GM23338 (cell line): ENCODE results near the gene AKAP9.

ENCODE experiments used
- CREB1 ChIP-seq: fragments of 250-450 bp; sonication (Bioruptor Pico); IDR thresholded peaks from 2 replicates; pipeline ENCODE4 v1.5.0; 2020; ENCODE audit warnings: low read depth, mild to moderate bottlenecking, moderate library complexity
- EZH2 ChIP-seq: fragments of 200-600 bp; sonication (generic); IDR thresholded peaks from one replicate; pipeline ENCODE4 v1.8.0; 2017; ENCODE audit warnings: antibody characterized with exemption, mild to moderate bottlenecking, low read depth; ENCODE audit not compliant: unreplicated experiment
- EZH2phosphoT487 ChIP-seq: fragments of 200-600 bp; sonication (generic); IDR thresholded peaks from one replicate; pipeline ENCODE4 v1.8.1; 2018; ENCODE audit warnings: antibody characterized with exemption; ENCODE audit not compliant: unreplicated experiment
- JUNB ChIP-seq: IDR thresholded peaks from one replicate; pipeline ENCODE4 v1.6.1; 2016; ENCODE audit warnings: antibody characterized with exemption; ENCODE audit not compliant: unreplicated experiment
- POLR2AphosphoS5 ChIP-seq: IDR thresholded peaks from 2 replicates; pipeline ENCODE4 v1.6.1; 2016; ENCODE audit warnings: antibody characterized with exemption, low read depth
- STAT1 ChIP-seq: IDR thresholded peaks from one replicate; pipeline ENCODE4 v1.6.1; 2016; ENCODE audit warnings: antibody characterized with exemption; ENCODE audit not compliant: unreplicated experiment
- ZNF331 ChIP-seq: fragments of 250-450 bp; sonication (Bioruptor Pico); IDR thresholded peaks from 2 replicates; pipeline ENCODE4 v1.5.0; 2020; ENCODE audit warnings: low read depth, mild to moderate bottlenecking, moderate library complexity
- ZNF462 ChIP-seq: fragments of 250-450 bp; sonication (Bioruptor Pico); IDR thresholded peaks from 2 replicates; pipeline ENCODE4 v1.5.0; 2020; ENCODE audit warnings: mild to moderate bottlenecking, moderate library complexity
- TF ChIP-seq, protein P1 (sequence below), 2 experiments: fragments of 200-600 bp in 1 of 2; sonication (generic) in 1 of 2; conservative IDR thresholded peaks; 2 replicates each; pipeline versions ENCODE4 v1.5.1 to v1.6.1; 2016 to 2017; ENCODE audit warnings: antibody characterized with exemption in 2 of 2, low read depth in 2 of 2, mild to moderate bottlenecking in 2 of 2, moderate library complexity in 1 of 2
- TF ChIP-seq, protein P2 (sequence below): IDR thresholded peaks from one replicate; pipeline ENCODE4 v1.6.1; 2018; ENCODE audit warnings: antibody characterized with exemption; ENCODE audit not compliant: unreplicated experiment

DNA sequence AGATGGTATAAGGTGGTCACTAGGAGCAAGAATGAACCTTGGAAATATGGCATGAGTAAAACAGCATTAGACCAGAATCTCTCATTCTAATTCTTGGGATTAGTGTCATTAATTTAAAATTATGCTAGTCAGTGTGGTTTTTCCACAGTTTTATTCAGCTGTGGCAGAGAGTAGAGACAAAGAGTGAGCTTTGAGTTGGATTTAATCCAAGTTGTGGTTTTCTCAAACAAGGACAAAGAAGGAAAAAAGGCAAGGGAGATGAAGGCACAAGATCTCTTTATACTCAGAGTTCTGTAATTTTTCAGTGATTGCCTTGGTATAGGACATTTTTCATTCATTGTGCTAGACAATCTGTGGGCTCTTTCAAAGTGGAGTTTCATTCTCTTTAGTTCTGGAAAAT is 28.2 kb upstream of the AKAP9 start:
- TF ChIP-seq, protein P1, sequence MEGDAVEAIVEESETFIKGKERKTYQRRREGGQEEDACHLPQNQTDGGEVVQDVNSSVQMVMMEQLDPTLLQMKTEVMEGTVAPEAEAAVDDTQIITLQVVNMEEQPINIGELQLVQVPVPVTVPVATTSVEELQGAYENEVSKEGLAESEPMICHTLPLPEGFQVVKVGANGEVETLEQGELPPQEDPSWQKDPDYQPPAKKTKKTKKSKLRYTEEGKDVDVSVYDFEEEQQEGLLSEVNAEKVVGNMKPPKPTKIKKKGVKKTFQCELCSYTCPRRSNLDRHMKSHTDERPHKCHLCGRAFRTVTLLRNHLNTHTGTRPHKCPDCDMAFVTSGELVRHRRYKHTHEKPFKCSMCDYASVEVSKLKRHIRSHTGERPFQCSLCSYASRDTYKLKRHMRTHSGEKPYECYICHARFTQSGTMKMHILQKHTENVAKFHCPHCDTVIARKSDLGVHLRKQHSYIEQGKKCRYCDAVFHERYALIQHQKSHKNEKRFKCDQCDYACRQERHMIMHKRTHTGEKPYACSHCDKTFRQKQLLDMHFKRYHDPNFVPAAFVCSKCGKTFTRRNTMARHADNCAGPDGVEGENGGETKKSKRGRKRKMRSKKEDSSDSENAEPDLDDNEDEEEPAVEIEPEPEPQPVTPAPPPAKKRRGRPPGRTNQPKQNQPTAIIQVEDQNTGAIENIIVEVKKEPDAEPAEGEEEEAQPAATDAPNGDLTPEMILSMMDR (conservative IDR thresholded peaks at IDR 0.05; ENCODE audit: low read depth in 2 of 2) = no peak
- TF ChIP-seq STAT1 (no peak), POLR2AphosphoS5 (no peak), JUNB (no peak), EZH2 (no peak), CREB1 (no peak), ZNF462 (no peak), EZH2phosphoT487 (no peak), ZNF331 (CRISPR knock-in tag) (no peak)
- TF ChIP-seq, protein P2, sequence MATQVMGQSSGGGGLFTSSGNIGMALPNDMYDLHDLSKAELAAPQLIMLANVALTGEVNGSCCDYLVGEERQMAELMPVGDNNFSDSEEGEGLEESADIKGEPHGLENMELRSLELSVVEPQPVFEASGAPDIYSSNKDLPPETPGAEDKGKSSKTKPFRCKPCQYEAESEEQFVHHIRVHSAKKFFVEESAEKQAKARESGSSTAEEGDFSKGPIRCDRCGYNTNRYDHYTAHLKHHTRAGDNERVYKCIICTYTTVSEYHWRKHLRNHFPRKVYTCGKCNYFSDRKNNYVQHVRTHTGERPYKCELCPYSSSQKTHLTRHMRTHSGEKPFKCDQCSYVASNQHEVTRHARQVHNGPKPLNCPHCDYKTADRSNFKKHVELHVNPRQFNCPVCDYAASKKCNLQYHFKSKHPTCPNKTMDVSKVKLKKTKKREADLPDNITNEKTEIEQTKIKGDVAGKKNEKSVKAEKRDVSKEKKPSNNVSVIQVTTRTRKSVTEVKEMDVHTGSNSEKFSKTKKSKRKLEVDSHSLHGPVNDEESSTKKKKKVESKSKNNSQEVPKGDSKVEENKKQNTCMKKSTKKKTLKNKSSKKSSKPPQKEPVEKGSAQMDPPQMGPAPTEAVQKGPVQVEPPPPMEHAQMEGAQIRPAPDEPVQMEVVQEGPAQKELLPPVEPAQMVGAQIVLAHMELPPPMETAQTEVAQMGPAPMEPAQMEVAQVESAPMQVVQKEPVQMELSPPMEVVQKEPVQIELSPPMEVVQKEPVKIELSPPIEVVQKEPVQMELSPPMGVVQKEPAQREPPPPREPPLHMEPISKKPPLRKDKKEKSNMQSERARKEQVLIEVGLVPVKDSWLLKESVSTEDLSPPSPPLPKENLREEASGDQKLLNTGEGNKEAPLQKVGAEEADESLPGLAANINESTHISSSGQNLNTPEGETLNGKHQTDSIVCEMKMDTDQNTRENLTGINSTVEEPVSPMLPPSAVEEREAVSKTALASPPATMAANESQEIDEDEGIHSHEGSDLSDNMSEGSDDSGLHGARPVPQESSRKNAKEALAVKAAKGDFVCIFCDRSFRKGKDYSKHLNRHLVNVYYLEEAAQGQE = no peak
